Measurements from ENCODE around the gene FUBP1.

- TF ChIP-seq CTCF (IDR thresholded peaks at IDR 0.05 in 4 of 5, conservative IDR thresholded peaks at IDR 0.05 in 1 of 5): no peak
- no peak for TF ChIP-seq POLR2A (IDR thresholded peaks at IDR 0.05)
Observed at GRCh38 chr1:77976433-77977076, 2.3 kb downstream of the FUBP1 start.
